Central memory CD8-positive, alpha-beta T cell (primary cell): ENCODE measurements around the gene CYTH4.
A peak's percentile ranks its signal among the peaks of the same experiment; 100 is the strongest.

Experiments used
- ATAC-seq: fragments of 150-1000 bp; cut with Tn5 transposase; replicated peaks from 2 replicates; pipeline ENCODE4 v1.10.0; 2022; ENCODE audit warnings: mild to moderate bottlenecking, moderate FRiP score, moderate number of reproducible peaks; ENCODE audit not compliant: poor library complexity, severe bottlenecking; ENCODE audit errors: extremely low read depth
- DNase-seq, 2 donors: peaks; one replicate each; pipeline ENCODE4 v3.0.0; 2021; ENCODE audit warnings: low spot score in 2 of 2
- H3K27ac Mint-ChIP-seq: one replicate; pipeline ENCODE4 v1.8.0; 2022; ENCODE audit warnings: low read depth, mild to moderate bottlenecking, moderate library complexity, mixed read lengths
- H3K27me3 Mint-ChIP-seq: one replicate; pipeline ENCODE4 v1.8.0; 2022; ENCODE audit warnings: mixed read lengths
- H3K36me3 Mint-ChIP-seq: one replicate; pipeline ENCODE4 v1.8.0; 2022; ENCODE audit warnings: mild to moderate bottlenecking, moderate library complexity, mixed read lengths; ENCODE audit not compliant: insufficient read depth
- H3K4me1 Mint-ChIP-seq: one replicate; pipeline ENCODE4 v1.8.0; 2022; ENCODE audit warnings: mixed read lengths
- H3K4me3 Mint-ChIP-seq: one replicate; pipeline ENCODE4 v1.8.0; 2022; ENCODE audit warnings: mild to moderate bottlenecking, moderate library complexity, mixed read lengths
- H3K9me3 Mint-ChIP-seq: one replicate; pipeline ENCODE4 v1.8.0; 2022; ENCODE audit warnings: mixed read lengths

CYTH4 gene

DNA sequence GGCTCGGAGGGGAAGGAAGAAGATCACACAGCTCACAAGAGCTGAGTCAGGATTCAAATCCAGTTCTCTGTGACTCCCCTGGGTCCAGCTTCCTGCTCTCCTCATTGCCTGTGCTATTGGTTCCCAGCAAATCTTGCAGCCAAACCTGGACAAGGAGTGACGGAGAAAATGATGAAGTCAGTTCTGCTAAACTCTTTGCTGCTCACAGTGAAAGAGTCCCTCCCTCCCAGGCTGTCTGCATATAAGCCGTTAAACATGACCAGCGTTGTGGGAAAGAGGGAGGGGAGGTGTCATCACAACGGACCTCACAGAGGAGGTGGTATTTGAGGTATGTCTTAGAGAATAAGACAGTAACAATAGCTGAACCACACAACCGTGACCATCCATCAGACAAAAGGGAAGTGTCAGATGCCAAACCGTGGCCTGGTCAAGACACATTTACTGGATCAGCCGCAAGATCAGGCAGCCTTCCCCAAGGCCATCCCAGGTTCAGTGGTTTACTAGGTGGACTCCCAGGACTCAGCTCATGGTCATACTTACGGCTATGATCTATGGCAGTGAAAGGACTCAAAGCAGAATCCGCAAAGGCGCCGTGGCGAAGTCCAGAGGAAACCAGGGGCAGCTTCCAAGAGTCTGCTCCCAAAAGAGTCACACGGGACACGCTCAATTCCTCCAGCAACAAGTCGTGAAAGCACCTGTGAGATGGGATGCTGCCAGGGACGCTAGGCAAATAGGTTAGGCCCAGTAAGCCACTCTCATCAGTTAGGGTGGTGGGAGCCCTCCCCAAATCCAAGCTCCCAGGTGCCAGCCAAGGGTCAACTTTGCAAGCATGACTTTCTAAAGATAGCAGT lies 2.8 kb upstream of the CYTH4 start:
- Mint-ChIP-seq H3K36me3 (peaks cover 11% of the 10 kb centered on the region), H3K27me3 (no peaks in the 10 kb centered on the region), H3K4me3 (no peak overlapping the region), H3K4me1 (peaks cover 69% of the 10 kb centered on the region), H3K27ac (peak overlapping the region; percentile 44), H3K9me3 (no peaks in the 10 kb centered on the region)
- DNase-seq (no peak), ATAC-seq (no peak)

DNA sequence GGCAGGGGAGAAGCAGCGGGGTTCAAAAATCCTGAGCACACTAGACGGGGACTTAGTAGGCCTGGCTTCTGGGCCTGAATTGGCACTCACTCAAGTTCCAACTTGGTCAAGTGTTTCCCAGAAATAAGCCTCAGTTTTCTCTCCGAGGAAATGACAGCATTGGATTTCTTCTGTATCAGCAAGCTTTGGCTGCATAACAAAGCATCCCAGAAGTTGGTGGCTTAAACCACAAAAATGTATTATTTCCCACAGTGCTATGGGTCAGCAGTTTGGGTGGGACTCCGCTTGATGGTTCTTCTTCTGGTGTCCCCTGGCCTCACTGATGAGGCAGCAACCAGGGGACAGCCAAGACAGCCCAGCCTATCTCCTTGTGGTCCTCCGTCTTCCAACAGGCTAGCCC lies 1.6 kb upstream of the CYTH4 start:
- Mint-ChIP-seq H3K36me3 (peaks cover 18% of the 10 kb centered on the region), H3K27ac (no peak overlapping the region), H3K27me3 (no peaks in the 10 kb centered on the region), H3K4me3 (peak overlapping the region; percentile 92), H3K9me3 (no peaks in the 10 kb centered on the region), H3K4me1 (peaks cover 74% of the 10 kb centered on the region)
- DNase-seq (no peak), ATAC-seq (no peak)

DNA sequence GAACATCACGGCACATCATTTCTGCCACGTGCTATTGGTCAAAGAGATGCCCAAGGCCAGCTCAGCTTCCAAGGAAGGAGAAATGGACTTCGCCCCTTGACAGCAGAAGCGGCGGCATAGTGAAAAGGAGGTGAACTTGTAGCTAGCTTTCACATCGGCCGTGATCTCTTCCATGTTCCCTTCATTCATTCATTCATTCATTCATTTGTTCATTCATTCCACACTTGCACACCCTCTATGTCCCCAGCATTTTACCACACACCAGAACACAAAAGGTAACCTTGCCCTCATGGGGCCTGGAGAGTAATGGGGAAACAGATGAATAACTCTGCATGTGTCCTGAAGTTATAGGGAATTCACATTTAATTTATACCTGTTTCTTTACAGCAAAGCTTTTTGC lies 1.1 kb upstream of the CYTH4 start:
- Mint-ChIP-seq H3K36me3 (peaks cover 17% of the 10 kb centered on the region), H3K4me1 (peaks cover 74% of the 10 kb centered on the region), H3K9me3 (no peaks in the 10 kb centered on the region), H3K27ac (peak overlapping the region; percentile 89), H3K27me3 (no peaks in the 10 kb centered on the region), H3K4me3 (peak overlapping the region; percentile 92)
- ATAC-seq (no peak), DNase-seq (no peak)

GRCh38 chr22:37281646-37282384 lies 493 bp upstream of the CYTH4 start:
- Mint-ChIP-seq H3K4me3 (peak overlapping the region; percentile 92), H3K36me3 (peaks cover 22% of the 10 kb centered on the region), H3K4me1 (peaks cover 78% of the 10 kb centered on the region), H3K27me3 (no peaks in the 10 kb centered on the region), H3K9me3 (no peaks in the 10 kb centered on the region), H3K27ac (peak overlapping the region; percentile 89)
- ATAC-seq (no peak), DNase-seq (no peak)

GRCh38 chr22:37283393-37283937 lies 1.2 kb downstream of the CYTH4 start:
- DNase-seq = no peak
- ATAC-seq = no peak
- H3K27me3 Mint-ChIP-seq = no peaks in the 10 kb centered on the region

DNA sequence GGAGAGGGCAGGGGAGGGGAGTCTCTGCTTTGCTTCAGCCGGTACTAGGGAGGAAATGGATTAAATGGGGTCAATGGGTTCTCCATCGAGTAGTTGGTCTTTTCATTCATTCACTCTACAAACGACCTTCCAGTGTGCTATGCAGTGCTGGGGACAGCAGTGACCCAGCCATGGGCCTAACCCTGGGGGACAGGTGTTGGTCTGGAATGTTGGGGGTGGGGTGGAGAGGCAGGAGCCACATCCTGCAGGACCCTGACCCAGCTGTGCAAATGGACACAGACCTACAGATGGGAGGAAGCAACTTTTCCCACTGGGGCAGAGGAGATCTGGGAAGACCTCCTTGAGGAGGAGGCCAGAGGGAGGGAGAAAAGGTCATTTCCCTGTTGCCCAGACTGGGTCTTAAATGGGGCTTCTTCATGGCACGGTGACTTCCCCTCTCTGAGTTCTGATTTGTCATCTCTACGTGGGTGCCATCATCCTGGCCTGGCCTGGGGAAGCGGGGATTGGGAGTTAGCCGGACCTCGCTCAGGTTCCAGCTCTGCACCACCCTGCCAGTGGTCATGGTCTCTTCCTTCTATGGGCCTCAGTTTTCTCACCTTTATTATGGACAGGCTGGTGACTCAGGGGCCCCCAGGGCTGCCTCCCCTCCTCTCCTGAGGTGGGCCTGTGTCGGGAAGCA lies 2.0 kb downstream of the CYTH4 start:
- H3K4me1 Mint-ChIP-seq = peaks cover 83% of the 10 kb centered on the region
- H3K27ac Mint-ChIP-seq = peak overlapping the region; percentile 89
- ATAC-seq (no peak), DNase-seq (no peak)
- peak overlapping the region; percentile 92 for H3K4me3 Mint-ChIP-seq
- H3K9me3 Mint-ChIP-seq = no peaks in the 10 kb centered on the region
- H3K36me3 Mint-ChIP-seq = peaks cover 31% of the 10 kb centered on the region
- no peaks in the 10 kb centered on the region for H3K27me3 Mint-ChIP-seq

More at GRCh38 chr22:37283393-37283937, 1.2 kb downstream of the CYTH4 start:
- H3K27ac Mint-ChIP-seq = peak overlapping the region; percentile 89
- peaks cover 28% of the 10 kb centered on the region for H3K36me3 Mint-ChIP-seq
- H3K4me3 Mint-ChIP-seq = peak overlapping the region; percentile 92
- H3K9me3 Mint-ChIP-seq = no peaks in the 10 kb centered on the region
- peaks cover 82% of the 10 kb centered on the region for H3K4me1 Mint-ChIP-seq

DNA sequence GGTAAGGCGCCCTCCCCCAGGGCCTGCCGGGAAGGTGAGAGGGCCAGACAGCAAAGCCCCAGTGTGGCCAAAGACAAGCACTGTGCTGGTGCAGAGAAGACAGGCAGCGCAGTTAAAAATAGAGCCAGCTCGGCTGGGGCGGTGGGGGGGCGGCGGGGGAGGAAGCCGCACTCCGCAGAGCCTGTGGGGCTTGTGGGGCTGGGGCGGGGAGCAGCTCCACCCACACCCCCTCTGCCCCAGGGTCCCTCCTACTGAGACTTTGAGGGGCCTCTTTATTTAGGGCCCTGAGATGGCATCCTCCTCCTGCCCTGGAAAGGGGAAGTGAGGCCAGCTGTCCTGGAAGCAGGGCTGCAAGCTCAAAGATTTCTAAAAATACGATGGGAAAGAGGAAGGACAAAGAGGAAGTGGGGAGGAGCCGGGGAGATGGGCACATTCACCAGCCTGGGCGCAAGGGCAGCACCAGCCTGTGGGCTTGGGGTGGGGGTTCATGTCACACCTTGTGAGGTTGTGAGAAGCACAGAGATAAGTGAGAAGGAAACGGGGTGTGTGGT lies 2.6 kb downstream of the CYTH4 start:
- ATAC-seq (peak; percentile 78), DNase-seq (peak; percentile 31 to 67)
- H3K36me3 Mint-ChIP-seq = peaks cover 37% of the 10 kb centered on the region

GRCh38 chr22:37285937-37286336 lies 3.6 kb downstream of the CYTH4 start:
- H3K27ac Mint-ChIP-seq = peak overlapping the region; percentile 89
- peaks cover 87% of the 10 kb centered on the region for H3K4me1 Mint-ChIP-seq

More for the DNA sequence above, 2.6 kb downstream of the CYTH4 start:
- no peaks in the 10 kb centered on the region for H3K9me3 Mint-ChIP-seq
- H3K27me3 Mint-ChIP-seq = no peaks in the 10 kb centered on the region
- H3K4me3 Mint-ChIP-seq = peak overlapping the region; percentile 92
- peak overlapping the region; percentile 89 for H3K27ac Mint-ChIP-seq
- H3K4me1 Mint-ChIP-seq = peaks cover 83% of the 10 kb centered on the region

GRCh38 chr22:37287550-37287951 lies 5.2 kb downstream of the CYTH4 start:
- Mint-ChIP-seq H3K27ac (peak overlapping the region; percentile 52), H3K27me3 (no peaks in the 10 kb centered on the region), H3K4me3 (peak overlapping the region; percentile 92), H3K9me3 (no peaks in the 10 kb centered on the region), H3K4me1 (peaks cover 85% of the 10 kb centered on the region), H3K36me3 (peaks cover 43% of the 10 kb centered on the region)
- DNase-seq (no peak), ATAC-seq (no peak)

More at GRCh38 chr22:37285937-37286336, 3.6 kb downstream of the CYTH4 start:
- Mint-ChIP-seq H3K27me3 (no peaks in the 10 kb centered on the region), H3K9me3 (no peaks in the 10 kb centered on the region), H3K4me3 (peak overlapping the region; percentile 92), H3K36me3 (peaks cover 37% of the 10 kb centered on the region)
- DNase-seq (no peak), ATAC-seq (no peak)

GRCh38 chr22:37288521-37288920 lies 6.2 kb downstream of the CYTH4 start:
- peaks cover 86% of the 10 kb centered on the region for H3K4me1 Mint-ChIP-seq
- DNase-seq (no peak), ATAC-seq (no peak)
- no peaks in the 10 kb centered on the region for H3K9me3 Mint-ChIP-seq
- H3K27me3 Mint-ChIP-seq = no peaks in the 10 kb centered on the region
- H3K27ac Mint-ChIP-seq = no peak overlapping the region
- no peak overlapping the region for H3K4me3 Mint-ChIP-seq
- peaks cover 48% of the 10 kb centered on the region for H3K36me3 Mint-ChIP-seq

DNA sequence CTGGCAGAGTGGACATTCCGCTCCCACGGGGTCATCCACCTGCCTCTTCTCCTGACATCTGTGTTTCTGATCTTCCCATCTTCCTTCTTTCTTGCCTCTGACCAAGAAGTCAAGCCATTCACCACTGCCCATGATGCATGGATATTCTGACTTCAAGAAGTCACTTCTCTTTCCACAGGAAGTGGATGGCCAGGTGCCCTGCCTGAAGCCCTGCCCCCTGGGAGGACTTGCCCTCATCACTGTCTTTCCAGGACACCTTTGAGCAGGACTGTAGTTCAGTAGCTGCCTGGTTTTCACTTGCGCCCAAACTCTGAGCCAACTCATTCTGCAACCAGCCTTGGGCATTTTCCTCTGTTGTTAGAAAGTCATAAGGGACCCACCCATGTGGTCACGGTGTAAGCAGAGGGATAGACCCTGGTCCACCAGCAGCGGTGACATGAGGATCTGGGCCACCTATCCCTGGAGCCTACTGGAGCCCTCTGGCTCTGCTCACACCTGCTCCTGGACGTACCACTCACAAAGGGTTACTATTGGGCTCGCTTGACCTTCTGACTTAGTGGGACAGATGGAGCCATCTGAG lies 6.9 kb downstream of the CYTH4 start:
- no peak for ATAC-seq

GRCh38 chr22:37290737-37291136 lies 8.4 kb downstream of the CYTH4 start:
- peaks cover 42% of the 10 kb centered on the region for H3K36me3 Mint-ChIP-seq
- H3K27ac Mint-ChIP-seq = peak overlapping the region; percentile 84
- H3K9me3 Mint-ChIP-seq = no peaks in the 10 kb centered on the region
- no peak overlapping the region for H3K4me3 Mint-ChIP-seq
- H3K27me3 Mint-ChIP-seq = no peaks in the 10 kb centered on the region
- DNase-seq (no peak), ATAC-seq (no peak)
- peaks cover 84% of the 10 kb centered on the region for H3K4me1 Mint-ChIP-seq

More for the DNA sequence above, 6.9 kb downstream of the CYTH4 start:
- H3K36me3 Mint-ChIP-seq = peaks cover 45% of the 10 kb centered on the region
- peaks cover 87% of the 10 kb centered on the region for H3K4me1 Mint-ChIP-seq
- H3K27me3 Mint-ChIP-seq = no peaks in the 10 kb centered on the region
- H3K9me3 Mint-ChIP-seq = no peaks in the 10 kb centered on the region
- no peak overlapping the region for H3K27ac Mint-ChIP-seq
- no peak for DNase-seq
- peak overlapping the region; percentile 1 for H3K4me3 Mint-ChIP-seq
